Middle frontal gyrus (tissue), 1 donor: Measurements from ENCODE around the gene F7.

Source experiments
- DNase-seq: peaks from one replicate; pipeline ENCODE4 v3.0.0-alpha.2; 2015; ENCODE audit warnings: low spot score; ENCODE audit errors: extremely low spot score

F7 gene

GRCh38 chr13:113169277-113170272 is 64.0 kb downstream of the F7 start:
- DNase-seq = no peak
